ENCODE measurements around the gene OR8K1. TPM values are rescaled to one million over a fixed set of nuclear protein-coding genes. Genes with fewer than 3 reads are reported as not detected.

OR8K1 gene
- total RNA-seq (2022; extraction: Qiagen RNA extraction; ENCODE audit: low read depth) = not detected in 5 replicates

GRCh38 chr11:56345739-56346138 lies at the start of gene OR8K1:
OR8K1 (plus strand) TSS chr11:56346039; CDS start chr11:56346039, 0 bp downstream.

GRCh38 chr11:56314844-56315243 lies 31.0 kb upstream of the OR8K1 start, which contains the start of gene OR8K3:
OR8K3 (plus strand) TSS chr11:56315144; CDS start chr11:56318307, 3,163 bp downstream.

GRCh38 chr11:56353991-56354390 lies 8.2 kb downstream of the OR8K1 start, which contains the start of gene OR8J1:
OR8J1 (plus strand) TSS chr11:56354291; CDS start chr11:56360247, 5,956 bp downstream.

GRCh38 chr11:56375324-56375723 lies 29.5 kb downstream of the OR8K1 start, which contains the start of gene OR8U1:
OR8U1 (plus strand) TSS chr11:56375624; CDS start chr11:56375624, 0 bp downstream.

Other genes starting within 250 kb of the OR8K1 start
- not detected in 5 replicates for gene OR8H2, start 242.4 kb upstream of the OR8K1 start, total RNA-seq (2022; extraction: Qiagen RNA extraction; ENCODE audit: low read depth)
- not detected in 5 replicates for gene OR8H3, start 223.7 kb upstream of the OR8K1 start, total RNA-seq (2022; extraction: Qiagen RNA extraction; ENCODE audit: low read depth)
- gene OR8J3, start 205.8 kb upstream of the OR8K1 start, total RNA-seq (2022; extraction: Qiagen RNA extraction; ENCODE audit: low read depth) = not detected in 5 replicates
- gene OR8K5, start 185.7 kb upstream of the OR8K1 start, total RNA-seq (2022; extraction: Qiagen RNA extraction; ENCODE audit: low read depth) = not detected in 5 replicates
- not detected in 5 replicates for gene OR5J2, start 169.4 kb upstream of the OR8K1 start, total RNA-seq (2022; extraction: Qiagen RNA extraction; ENCODE audit: low read depth)
- not detected in 5 replicates for gene OR5T2, start 111.8 kb upstream of the OR8K1 start, total RNA-seq (2022; extraction: Qiagen RNA extraction; ENCODE audit: low read depth)
- not detected in 5 replicates for gene OR5T3, start 93.8 kb upstream of the OR8K1 start, total RNA-seq (2022; extraction: Qiagen RNA extraction; ENCODE audit: low read depth)
- gene OR5T1, start 71.9 kb upstream of the OR8K1 start, total RNA-seq (2022; extraction: Qiagen RNA extraction; ENCODE audit: low read depth) = not detected in 5 replicates
- not detected in 5 replicates for gene OR8H1, start 53.8 kb upstream of the OR8K1 start, total RNA-seq (2022; extraction: Qiagen RNA extraction; ENCODE audit: low read depth)
- not detected in 5 replicates for gene OR8K3, start 30.9 kb upstream of the OR8K1 start, total RNA-seq (2022; extraction: Qiagen RNA extraction; ENCODE audit: low read depth)
- not detected in 5 replicates for gene OR8J1, start 8.3 kb downstream of the OR8K1 start, total RNA-seq (2022; extraction: Qiagen RNA extraction; ENCODE audit: low read depth)
- not detected in 5 replicates for gene OR8U1, start 29.6 kb downstream of the OR8K1 start, total RNA-seq (2022; extraction: Qiagen RNA extraction; ENCODE audit: low read depth)
- not detected in 5 replicates for gene OR5AL1, start 66.7 kb downstream of the OR8K1 start, total RNA-seq (2022; extraction: Qiagen RNA extraction; ENCODE audit: low read depth)
- not detected in 5 replicates for gene OR5M3, start 127.3 kb downstream of the OR8K1 start, total RNA-seq (2022; extraction: Qiagen RNA extraction; ENCODE audit: low read depth)
- not detected in 5 replicates for gene OR5M8, start 145.3 kb downstream of the OR8K1 start, total RNA-seq (2022; extraction: Qiagen RNA extraction; ENCODE audit: low read depth)
- not detected in 5 replicates for gene OR5M11, start 197.2 kb downstream of the OR8K1 start, total RNA-seq (2022; extraction: Qiagen RNA extraction; ENCODE audit: low read depth)
- gene OR5M10, start 231.7 kb downstream of the OR8K1 start, total RNA-seq (2022; extraction: Qiagen RNA extraction; ENCODE audit: low read depth) = not detected in 5 replicates

Data from A549 treated with DMSO at 1 μM for 4 hours (cell line).